Activated effector memory CD4-positive, alpha-beta T cell treated with anti-CD3 and anti-CD28 coated beads, Interleukin-2, amount 50 U/mL, for 16 hours (primary cell): ENCODE measurements around the gene PTPRE.
A peak's percentile ranks its signal among the peaks of the same experiment; 100 is the strongest.
"Not testable (repeated sequence)": the region's sequence is repeated elsewhere in the genome, so short reads cannot be mapped to it uniquely, and the experiment has no call there.

Source experiments
- DNase-seq: peaks from one replicate; pipeline ENCODE4 v3.0.0-alpha.2; 2020

Gene PTPRE

DNA sequence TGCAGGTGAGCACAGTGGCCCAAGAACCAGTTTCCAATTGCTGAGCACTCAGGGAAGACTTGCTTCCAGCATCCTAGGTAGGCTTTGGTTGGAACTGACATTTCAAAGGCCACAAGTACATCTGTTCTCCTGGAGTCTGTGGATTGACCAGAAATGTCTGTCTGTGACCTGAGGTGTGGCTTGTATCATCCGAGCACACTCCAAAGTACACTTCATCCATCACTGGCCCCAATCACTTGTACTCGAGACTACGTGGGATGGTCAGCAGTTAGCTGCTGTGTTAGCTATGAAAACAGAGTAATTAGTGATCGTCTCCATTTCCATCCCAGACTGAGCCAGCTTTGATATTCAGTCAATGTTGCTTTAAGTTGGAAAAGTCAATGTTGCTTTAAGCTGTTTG, 174.3 kb downstream of the PTPRE start:
- DNase-seq, result no peak

DNA sequence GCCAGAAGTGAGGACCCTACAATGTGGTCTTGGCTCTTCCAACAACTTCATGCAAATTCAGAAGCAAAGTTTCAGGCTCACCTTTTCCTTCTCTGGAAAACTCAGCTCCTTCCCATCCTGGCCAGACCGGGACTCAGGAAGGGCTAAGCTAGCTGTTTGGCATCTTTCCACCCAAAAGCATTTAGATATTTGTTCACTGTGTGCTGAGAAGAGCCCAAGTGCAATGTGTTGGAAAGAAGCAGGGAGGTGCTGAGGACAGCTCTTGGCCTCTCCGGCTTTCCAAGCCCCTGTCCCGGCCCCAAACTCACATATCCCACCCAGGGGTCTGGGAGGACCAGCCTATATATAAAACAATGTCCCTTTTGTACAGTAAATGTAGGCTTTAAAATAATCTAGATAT, 174.8 kb downstream of the PTPRE start:
- DNase-seq, result no peak

GRCh38 chr10:128083191-128083895, 176.4 kb downstream of the PTPRE start:
- no peak for DNase-seq

DNA sequence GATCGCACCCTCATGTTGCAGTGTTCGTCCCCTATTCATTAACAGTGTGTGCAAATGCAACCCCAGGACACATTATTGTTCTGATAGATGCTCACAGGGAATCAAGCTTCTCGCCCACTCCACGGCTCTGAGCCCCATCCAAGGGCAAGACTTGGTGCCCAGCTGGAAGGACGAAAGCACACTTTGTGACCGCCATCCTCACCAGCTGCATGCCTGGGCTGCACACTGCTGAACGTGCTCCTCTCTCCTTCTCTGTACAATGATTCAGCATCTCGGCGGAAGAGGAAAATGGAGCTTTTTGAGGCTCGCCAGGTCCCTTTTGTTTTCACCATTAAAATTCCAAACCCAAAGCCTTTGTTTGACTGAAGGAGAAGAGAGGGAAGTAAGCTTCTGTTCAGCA, 177.5 kb downstream of the PTPRE start:
- no peak for DNase-seq

DNA sequence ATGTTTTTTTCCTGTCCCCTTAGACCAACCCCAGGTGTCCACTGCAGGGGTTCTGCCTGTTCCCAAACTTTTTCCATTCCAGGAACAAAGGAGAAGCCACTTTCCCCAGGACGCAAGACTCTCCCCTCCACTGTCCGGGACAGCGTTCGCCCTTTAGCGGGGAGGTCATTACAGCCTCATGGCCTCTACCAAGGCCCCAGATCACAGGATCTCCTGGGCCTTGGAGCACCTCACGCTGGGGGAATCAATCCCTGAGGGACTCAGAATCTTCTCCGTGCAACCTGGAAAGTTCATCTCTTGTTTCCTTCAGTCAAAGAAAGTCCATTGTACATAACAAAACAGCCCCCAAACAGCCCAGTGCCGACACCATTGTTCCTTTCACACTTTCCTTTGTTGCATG, 178.1 kb downstream of the PTPRE start:
- no peak for DNase-seq

- no peak for DNase-seq
Measured at GRCh38 chr10:128086003-128086863, 179.3 kb downstream of the PTPRE start.

DNA sequence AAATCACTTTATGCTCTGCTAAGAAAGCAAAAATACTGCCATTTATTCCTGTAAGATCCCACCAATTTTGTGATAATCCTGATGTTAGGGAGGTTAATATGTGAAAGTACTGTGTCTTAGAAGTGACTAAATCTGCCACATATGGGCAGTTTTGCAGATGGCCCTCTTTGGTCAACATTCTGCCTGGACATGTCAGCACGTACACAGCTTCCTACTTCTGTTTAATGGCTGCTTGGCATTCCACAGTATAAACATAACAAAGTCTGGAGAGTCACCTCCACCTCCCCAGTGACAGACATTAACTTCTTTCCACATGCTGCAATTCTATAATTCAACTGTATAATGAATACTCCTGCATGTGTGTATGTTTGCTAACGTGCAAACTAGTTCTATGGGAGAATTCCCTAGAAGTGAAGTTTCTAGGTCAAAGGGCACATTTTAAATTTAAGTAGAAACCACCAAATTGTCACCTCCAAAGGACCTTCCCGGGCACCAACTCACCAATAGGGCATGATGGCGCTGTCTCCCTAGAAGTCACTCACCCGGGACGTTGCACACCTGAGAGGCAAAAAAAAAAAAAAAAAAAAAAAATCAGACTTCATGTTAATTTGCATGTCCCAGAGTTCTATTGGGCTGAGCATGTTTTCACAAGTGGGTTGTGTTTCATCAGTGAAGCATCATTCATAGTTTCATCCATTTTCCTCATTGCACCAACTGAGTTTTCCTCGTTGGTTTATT, 180.4 kb downstream of the PTPRE start:
- no peak for DNase-seq

- no peak for DNase-seq
Measured at GRCh38 chr10:128087884-128088709, 181.2 kb downstream of the PTPRE start.

DNA sequence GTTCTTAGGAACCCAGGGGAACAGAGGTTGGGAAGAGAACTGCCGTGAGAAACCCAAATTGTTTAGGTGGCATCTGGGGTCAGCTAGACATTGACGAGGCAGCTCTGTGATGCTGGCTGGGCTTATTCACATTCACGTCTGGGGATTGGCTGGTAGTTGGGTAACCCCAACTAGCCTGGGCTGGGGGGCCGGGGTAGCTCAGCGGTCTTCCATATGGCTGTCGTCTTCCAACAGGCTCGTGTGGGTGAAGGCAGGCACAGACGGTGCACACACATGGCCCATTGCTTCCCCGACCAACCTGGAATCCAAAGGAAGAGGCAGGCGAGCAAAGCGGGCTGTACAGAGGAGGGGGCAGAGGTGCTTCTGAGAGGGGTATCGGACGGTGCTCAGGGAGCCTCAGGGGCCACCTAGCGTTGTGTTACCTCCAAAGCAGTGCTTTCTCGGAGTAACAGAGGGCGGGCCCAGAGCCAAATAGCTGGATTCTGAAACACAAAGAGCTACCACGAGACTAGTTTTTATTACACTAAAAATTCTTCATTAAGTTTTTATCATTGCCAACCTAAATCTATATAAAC, 184.8 kb downstream of the PTPRE start:
- DNase-seq, result no peak

DNA sequence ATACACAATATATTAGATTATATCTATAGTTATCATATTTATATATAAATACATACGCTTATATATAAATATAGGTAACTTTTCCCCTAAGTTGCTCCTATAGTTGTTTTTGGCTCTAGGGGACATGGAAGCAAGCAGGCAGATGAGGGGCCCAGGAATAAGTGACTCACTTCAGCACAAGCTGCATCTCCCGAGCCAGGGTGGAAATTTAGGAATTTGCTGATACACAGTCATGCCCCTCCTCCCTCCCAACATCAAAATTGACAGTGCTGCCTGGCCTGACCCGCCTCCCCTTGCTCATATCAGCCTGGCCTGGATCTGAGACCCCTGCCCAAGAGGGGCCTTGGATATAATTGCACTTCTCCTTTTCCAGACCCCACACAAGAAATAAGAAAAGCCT, 185.6 kb downstream of the PTPRE start:
- DNase-seq, result no peak

DNA sequence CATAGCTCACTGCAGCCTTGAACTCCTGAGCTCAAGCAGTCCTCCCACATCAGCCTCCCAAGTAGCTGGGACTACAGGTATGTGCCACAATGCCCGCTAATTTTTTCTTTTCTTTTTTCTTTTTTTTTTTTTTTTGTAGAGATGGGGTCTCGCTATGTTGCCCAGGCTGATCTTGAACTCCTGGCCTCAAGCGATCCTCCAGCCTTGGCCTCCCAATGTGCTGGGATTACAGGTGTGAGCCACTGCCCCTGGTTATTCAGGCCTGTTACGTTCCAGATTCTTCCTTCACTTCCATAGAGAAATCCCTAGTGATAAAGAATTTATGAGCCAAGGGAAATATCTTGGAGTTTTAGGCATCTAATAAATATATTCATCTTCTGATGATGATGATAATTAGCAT, 187.7 kb downstream of the PTPRE start:
- not testable (repeated sequence) for DNase-seq

GRCh38 chr10:128095027-128095752, 188.3 kb downstream of the PTPRE start:
- DNase-seq, result peak; percentile 78

DNA sequence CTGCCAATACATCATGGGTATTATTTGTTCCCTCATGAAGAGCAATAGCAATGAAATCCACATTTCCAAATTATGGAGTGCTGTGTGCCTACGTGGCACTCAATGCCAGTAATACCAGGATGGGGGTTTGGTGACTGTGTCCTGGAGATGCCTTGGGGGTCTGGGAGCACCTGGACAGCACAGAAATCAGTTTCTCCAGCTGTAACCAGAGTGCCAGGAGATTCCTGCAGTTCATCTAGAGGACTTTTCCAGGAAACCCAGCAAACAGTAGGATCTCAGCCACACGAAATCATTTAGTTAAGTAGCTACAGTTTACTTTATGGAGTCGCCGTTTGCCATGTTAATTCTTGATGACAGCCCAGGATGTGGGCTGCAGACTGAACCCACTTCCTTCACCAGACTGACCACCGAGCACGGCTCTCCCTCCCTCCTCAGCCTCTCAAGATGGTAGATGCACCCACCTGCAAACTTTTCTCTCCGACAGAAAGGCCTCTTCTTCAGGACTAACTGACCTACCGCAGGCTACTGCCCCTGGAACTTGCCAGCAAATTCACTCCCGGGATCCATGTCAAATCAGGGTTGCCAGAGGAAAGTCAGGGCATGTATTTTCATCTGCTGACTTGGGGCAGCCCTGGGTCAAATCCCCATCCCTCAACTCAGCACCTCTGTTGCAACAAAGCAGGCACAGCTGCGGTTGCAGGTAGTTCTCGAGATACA, 189.0 kb downstream of the PTPRE start:
- no peak for DNase-seq

- no peak for DNase-seq
Measured at GRCh38 chr10:128096486-128097199, 189.7 kb downstream of the PTPRE start.

DNA sequence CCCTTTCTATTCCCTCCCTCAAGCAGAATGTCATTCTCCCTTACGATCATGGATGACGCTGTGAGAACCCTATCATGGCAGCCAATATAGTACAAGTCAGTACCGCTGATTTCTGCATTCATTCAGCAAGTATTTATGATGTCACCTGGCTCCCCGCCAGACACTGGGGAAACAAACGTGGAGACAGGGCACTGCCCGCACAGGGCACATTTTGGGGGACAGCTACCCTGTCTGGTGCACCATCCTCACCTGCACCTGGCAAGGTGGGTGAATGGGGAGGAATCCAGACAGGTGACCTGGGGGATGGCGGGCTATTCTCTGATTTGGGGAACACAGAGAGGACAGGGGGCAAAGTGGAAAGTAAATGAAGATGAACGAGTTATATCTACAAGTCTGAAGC, 190.9 kb downstream of the PTPRE start:
- no peak for DNase-seq

DNA sequence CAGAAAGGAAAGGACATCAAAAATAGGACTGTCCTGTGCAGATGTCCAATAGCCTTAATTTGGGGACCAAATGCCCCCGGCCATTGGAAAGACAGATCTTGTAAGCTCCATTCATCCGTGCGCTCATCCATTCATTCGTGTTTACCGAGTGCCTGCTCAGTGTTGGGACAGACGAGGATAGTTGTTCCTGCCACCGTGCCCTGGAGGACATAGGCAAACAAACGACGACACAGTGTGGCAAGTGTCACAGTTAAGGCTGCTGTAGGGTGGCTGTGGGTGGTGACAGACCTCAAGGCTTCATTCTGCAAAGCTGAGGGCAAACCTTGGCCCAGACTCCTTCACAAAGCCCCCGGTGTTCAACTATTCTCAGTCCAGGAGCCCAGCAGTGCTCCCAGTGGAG, 191.7 kb downstream of the PTPRE start:
- no peak for DNase-seq

DNA sequence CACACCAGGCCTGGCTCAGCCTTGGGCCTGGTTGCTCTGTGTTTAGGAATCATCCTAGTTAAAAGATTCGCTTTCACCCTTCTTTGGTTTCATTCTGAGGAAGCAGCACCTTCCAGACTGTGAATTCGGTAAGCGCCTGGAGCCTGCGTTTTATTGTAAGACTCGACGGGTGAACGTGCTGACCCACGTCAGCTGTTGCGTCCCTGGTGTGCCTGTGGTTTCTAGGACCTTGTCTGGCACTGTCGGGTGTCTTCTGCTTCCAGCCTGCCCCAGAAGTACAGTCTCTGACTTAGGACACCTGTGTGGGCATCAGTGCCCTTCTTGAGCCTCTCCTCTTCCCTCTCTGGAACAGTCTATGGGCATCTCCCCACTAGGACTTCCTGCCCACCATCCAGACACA, 193.0 kb downstream of the PTPRE start:
- no peak for DNase-seq

DNA sequence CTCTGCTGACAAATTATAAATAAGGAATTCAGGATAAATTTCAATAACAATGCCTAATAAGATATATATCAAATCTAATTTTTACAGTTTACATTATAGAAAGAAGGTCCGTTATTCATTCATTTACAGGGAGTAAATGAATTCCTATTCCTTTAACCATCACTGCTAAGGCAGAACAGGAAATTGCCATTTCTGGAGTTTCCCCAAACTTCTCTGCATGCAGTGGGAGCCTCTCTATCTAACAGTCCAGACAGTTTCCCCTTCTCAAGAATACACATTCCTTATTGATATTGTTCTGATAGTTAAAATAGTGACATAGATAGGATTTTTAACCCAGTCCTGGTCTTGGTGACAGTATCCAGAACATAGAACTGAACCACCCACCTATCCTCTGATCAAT, 195.0 kb downstream of the PTPRE start:
- no peak for DNase-seq

DNA sequence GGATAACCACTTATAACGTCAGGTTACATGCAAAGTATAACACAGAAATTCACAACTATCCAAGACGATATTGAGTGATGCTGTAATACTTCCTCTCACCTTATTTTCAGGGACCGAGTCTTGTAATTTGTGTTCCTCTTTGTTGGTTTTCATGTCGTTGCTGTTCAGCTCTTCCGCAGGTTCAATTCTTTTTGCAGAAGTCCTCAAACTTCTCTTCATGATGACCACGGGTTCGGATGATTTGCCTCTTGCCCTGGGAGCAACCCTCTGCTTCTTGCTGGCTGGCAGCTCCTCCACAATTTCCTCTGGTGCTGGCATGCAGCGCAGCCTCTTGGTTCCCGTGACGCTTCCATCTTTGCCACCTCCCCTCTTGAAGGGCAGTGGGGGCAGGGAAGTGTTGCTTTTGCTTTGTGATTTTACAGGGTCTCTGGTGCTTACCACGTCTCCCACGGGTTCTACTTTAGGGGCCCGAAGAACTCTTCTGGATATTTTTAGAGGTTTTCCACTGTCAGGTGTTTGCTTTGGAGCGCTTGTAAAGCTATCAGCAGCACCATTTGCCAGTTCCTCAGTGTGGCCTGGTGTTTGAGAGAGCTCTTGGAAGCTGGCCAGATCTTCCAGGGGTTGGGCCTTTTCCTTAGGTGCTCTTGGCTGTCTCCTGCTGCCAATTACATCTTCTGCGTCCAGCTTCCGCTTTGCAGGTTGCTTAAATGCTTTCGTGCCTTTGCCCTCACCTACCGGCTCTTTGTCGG, 195.8 kb downstream of the PTPRE start:
- no peak for DNase-seq
